ENCODE results near the gene IRF3.

Gene IRF3

GRCh38 chr19:49657493-49658138, 8.0 kb downstream of the IRF3 start:
- TF ChIP-seq CSRNP3 (CRISPR knock-in tag; IDR thresholded peaks at IDR 0.05) (no peak), PATZ1 (CRISPR knock-in tag; IDR thresholded peaks at IDR 0.05; ENCODE audit: borderline replicate concordance) (no peak), ZNF70 (CRISPR knock-in tag; IDR thresholded peaks at IDR 0.05) (no peak), TOX (CRISPR knock-in tag; IDR thresholded peaks at IDR 0.05; ENCODE audit: borderline replicate concordance) (no peak), CSDC2 (CRISPR knock-in tag; IDR thresholded peaks at IDR 0.05) (no peak), POU6F1 (CRISPR knock-in tag; IDR thresholded peaks at IDR 0.05; ENCODE audit: borderline replicate concordance, low read depth) (no peak), TSHZ2 (CRISPR knock-in tag; IDR thresholded peaks at IDR 0.05) (no peak), SNAI2 (CRISPR knock-in tag; IDR thresholded peaks at IDR 0.05) (no peak), ZC3H10 (CRISPR knock-in tag; IDR thresholded peaks at IDR 0.05) (no peak), RARB (CRISPR knock-in tag; IDR thresholded peaks at IDR 0.05) (no peak), ARNTL (CRISPR knock-in tag; IDR thresholded peaks at IDR 0.05; ENCODE audit: borderline replicate concordance, low read depth) (no peak)
- ATAC-seq, result no peak

GRCh38 chr19:49656456-49657109, 9.1 kb downstream of the IRF3 start:
- TF ChIP-seq ZFP30 (CRISPR knock-in tag; IDR thresholded peaks at IDR 0.05) (no peak), CSRNP3 (CRISPR knock-in tag; IDR thresholded peaks at IDR 0.05) (no peak), PATZ1 (CRISPR knock-in tag; IDR thresholded peaks at IDR 0.05; ENCODE audit: borderline replicate concordance) (no peak), TCF4 (CRISPR knock-in tag; IDR thresholded peaks at IDR 0.05; ENCODE audit: borderline replicate concordance) (no peak), ZNF70 (CRISPR knock-in tag; IDR thresholded peaks at IDR 0.05) (no peak), TSHZ2 (CRISPR knock-in tag; IDR thresholded peaks at IDR 0.05) (no peak)
- ATAC-seq, result no peak

All from SK-N-SH treated with all-trans-retinoic acid at 6 μM for 48 hours (cell line).